Natural killer cell treated with Interleukin-12 subunit alpha and Interleukin-12 subunit beta and Interleukin-15 and Interleukin-18, amount 100 ng/mL, for 72 hours (primary cell): ENCODE data around the gene NEDD4L. TPM values are rescaled to one million over a fixed set of nuclear protein-coding genes. Genes with fewer than 3 reads are reported as not detected.
A peak's percentile ranks its signal among the peaks of the same experiment; 100 is the strongest.
"Not testable (repeated sequence)": the region's sequence is repeated elsewhere in the genome, so short reads cannot be mapped to it uniquely, and the experiment has no call there.

Source experiments
- ATAC-seq, 2 donors: fragments of 150-1000 bp; cut with Tn5 transposase in 1 of 2; sonication (Bioruptor Pico), chemical (Tn5 transposase) in 1 of 2; 2 replicates each; pipeline ENCODE4 v1.10.0; 2021
- DNase-seq: peaks from one replicate; pipeline ENCODE4 v3.0.0; 2022; ENCODE audit warnings: low spot score
- H3K27ac Mint-ChIP-seq, 2 donors: 1 replicate in 1 of 2; 2 replicates in 1 of 2; pipeline ENCODE4 v1.8.0; 2022; ENCODE audit warnings: mixed read lengths in 2 of 2, mild to moderate bottlenecking in 1 of 2, moderate library complexity in 1 of 2
- H3K27me3 Mint-ChIP-seq, 2 donors: 1 replicate in 1 of 2; 2 replicates in 1 of 2; pipeline ENCODE4 v1.8.0; 2022; ENCODE audit warnings: mixed read lengths in 2 of 2
- H3K36me3 Mint-ChIP-seq: one replicate; pipeline ENCODE4 v1.8.0; 2022; ENCODE audit warnings: mixed read lengths
- H3K4me1 Mint-ChIP-seq, 2 donors: 1 replicate in 1 of 2; 2 replicates in 1 of 2; pipeline ENCODE4 v1.8.0; 2022; ENCODE audit warnings: low read depth in 2 of 2, mixed read lengths in 2 of 2, mild to moderate bottlenecking in 1 of 2
- H3K4me3 Mint-ChIP-seq: one replicate; pipeline ENCODE4 v1.8.0; 2022; ENCODE audit warnings: mixed read lengths
- H3K9me3 Mint-ChIP-seq: 2 replicates; pipeline ENCODE4 v1.8.0; 2022; ENCODE audit warnings: mixed read lengths
- total RNA-seq, 2 donors: library from RNA; stranded (reverse); gene quantifications; one replicate each; pipeline ENCODE4 v1.2.3, GENCODE V29; 2022

The NEDD4L gene
- total RNA-seq, 2 donors from 2014 or later: 8.6 to 16.5 TPM

- H3K4me3 Mint-ChIP-seq: no peak overlapping the region
- H3K9me3 Mint-ChIP-seq: no peaks in the 10 kb centered on the region
- no peaks in the 10 kb centered on the region for H3K4me1 Mint-ChIP-seq
- H3K27ac Mint-ChIP-seq: no peak overlapping the region
- H3K27me3 Mint-ChIP-seq: peaks cover 2 to 17% of the 10 kb centered on the region in 2 donors
- ATAC-seq (no peak), DNase-seq (no peak)
- H3K36me3 Mint-ChIP-seq: no peaks in the 10 kb centered on the region
Observed at GRCh38 chr18:58416014-58416703, 372.1 kb downstream of the NEDD4L start.

DNA sequence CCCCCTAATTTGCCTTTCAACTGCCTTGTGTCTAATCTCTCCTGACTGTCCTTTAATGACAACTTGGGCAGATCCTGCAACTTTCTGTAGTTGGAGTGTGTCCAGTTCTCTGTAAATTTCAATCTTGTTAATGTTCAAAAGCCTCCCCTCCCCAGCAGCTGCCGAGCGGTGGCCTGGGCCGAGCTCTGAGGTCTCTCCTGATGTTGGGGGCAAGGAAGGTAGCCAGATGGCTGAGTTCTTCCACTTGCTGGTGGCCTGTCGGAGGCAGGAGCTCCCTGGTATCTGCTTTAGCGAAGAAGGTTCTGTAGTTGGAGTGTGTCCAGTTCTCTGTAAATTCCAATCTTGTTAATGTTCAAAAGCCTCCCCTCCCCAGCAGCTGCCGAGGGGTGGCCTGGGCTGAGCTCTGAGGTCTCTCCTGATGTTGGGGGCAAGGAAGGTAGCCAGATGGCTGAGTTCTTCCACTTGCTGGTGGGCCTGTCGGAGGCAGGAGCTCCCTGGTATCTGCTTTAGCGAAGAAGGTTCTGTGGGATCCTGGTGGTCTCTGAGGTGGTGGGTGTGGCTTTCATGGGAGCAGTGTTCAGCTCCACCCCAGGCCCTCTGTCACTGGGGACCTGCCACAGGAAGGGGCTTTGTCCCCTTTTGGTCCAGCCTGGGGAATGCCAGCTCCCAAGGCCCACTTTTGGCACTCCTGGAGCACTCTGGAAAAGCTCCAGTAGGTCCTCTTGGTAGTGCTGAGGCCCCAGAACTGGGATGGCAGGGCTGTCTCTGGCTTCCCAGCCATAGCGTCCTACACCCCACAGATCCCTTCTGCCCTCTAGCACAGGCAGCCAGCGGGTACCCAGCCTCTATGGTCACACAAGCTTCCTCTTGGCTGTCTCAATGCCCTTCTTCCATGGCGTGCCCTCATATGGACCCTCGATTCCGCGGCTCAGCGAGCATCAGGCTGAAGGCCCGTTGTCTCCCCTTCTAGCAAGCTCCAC, 373.0 kb downstream of the NEDD4L start:
- Mint-ChIP-seq H3K27ac (no peak overlapping the region), H3K4me1 (no peaks in the 10 kb centered on the region)
- ATAC-seq: peak in 1 of 2 donors; percentile 40

DNA sequence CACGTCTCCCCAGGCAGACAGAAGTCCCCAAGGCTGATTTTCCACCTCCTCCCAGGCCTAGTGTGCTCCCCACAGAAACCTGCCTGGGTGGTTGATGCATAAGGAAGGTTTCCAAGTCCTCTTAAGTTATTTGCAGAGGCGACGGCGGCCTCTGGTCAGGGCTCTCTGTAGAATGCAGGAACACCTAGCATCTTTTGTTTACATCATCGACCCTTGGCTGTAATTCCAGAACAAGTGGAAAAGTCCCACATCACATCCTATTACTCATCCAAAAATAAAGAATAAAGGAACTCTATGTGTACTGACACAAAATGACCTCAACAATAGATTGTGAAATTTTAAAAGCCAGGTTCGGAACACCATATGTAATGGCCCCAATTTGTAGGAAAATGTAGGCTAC, 373.7 kb downstream of the NEDD4L start:
- ATAC-seq: no peak
- Mint-ChIP-seq H3K27ac (no peak overlapping the region), H3K4me3 (no peak overlapping the region), H3K9me3 (no peaks in the 10 kb centered on the region), H3K4me1 (no peaks in the 10 kb centered on the region), H3K36me3 (no peaks in the 10 kb centered on the region), H3K27me3 (peaks cover 2 to 26% of the 10 kb centered on the region in 2 donors)
- no peak for DNase-seq

More for the DNA sequence above, 373.0 kb downstream of the NEDD4L start:
- H3K4me3 Mint-ChIP-seq: no peak overlapping the region
- no peaks in the 10 kb centered on the region for H3K36me3 Mint-ChIP-seq
- no peak for DNase-seq
- H3K27me3 Mint-ChIP-seq: peaks cover 2 to 20% of the 10 kb centered on the region in 2 donors
- no peaks in the 10 kb centered on the region for H3K9me3 Mint-ChIP-seq

DNA sequence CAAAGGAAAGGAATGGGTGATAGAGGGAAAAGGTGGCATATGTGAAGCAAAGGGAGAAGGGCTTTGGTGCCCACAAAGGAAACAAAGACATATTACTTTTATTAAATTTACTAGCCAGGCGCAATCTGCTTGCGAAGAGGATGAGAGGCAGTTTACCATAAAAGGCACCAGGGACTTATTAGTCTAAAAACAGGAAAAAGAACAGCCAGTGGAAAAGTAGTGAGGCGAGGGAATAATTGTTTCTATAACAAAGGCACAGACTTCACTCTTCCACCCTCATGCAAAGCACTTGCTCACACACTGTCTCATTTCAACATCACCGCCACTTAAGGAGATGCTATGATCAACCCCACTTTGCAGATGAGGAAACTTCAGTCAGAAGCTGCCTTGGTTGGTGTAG, 374.3 kb downstream of the NEDD4L start:
- no peak overlapping the region for H3K4me3 Mint-ChIP-seq
- no peaks in the 10 kb centered on the region for H3K9me3 Mint-ChIP-seq
- DNase-seq (no peak), ATAC-seq (no peak)
- no peaks in the 10 kb centered on the region for H3K4me1 Mint-ChIP-seq
- peaks cover 4 to 22% of the 10 kb centered on the region in 2 donors for H3K27me3 Mint-ChIP-seq
- H3K36me3 Mint-ChIP-seq: no peaks in the 10 kb centered on the region
- H3K27ac Mint-ChIP-seq: no peak overlapping the region

DNA sequence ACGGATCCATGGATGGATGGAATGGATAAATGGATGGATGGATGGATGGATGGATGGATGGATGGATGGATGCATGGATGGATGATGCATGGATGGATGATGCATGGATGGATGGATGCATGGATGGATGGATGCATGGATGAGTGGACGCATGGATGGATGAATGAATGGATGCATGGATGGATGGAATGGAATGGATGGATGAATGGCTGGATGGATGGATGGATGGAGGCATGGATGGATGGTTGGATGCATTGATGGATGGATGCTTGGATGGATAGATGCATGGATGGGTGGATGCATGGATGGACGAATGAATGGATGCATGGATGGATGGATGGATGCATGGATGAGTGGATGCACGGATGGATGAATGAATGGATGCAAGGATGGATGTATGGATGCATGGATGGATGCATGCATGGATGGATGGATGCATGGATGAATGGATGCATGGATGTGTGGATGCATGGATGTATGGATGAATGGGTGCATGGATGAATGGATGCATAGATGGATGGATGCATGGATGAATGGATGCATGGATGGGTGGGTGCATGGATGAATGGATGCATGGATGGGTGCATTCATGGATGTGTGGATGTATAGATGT, 375.7 kb downstream of the NEDD4L start:
- Mint-ChIP-seq H3K4me1 (no peaks in the 10 kb centered on the region), H3K27me3 (peaks cover 4 to 29% of the 10 kb centered on the region in 2 donors), H3K27ac (no peak overlapping the region), H3K36me3 (no peaks in the 10 kb centered on the region), H3K9me3 (no peaks in the 10 kb centered on the region), H3K4me3 (no peak overlapping the region)
- DNase-seq: no peak
- ATAC-seq: no peak

- peaks cover 0 to 5% of the 10 kb centered on the region in 2 donors for H3K4me1 Mint-ChIP-seq
- H3K27me3 Mint-ChIP-seq: peaks cover 6 to 25% of the 10 kb centered on the region in 2 donors
- peak in 1 of 2 donors; percentile 17 for ATAC-seq
Observed at GRCh38 chr18:58426611-58427010, 382.6 kb downstream of the NEDD4L start.

GRCh38 chr18:58427321-58427720, 383.3 kb downstream of the NEDD4L start:
- H3K9me3 Mint-ChIP-seq: no peaks in the 10 kb centered on the region
- ATAC-seq (no peak), DNase-seq (no peak)
- H3K27me3 Mint-ChIP-seq: peaks cover 6 to 18% of the 10 kb centered on the region in 2 donors
- no peak overlapping the region for H3K27ac Mint-ChIP-seq
- H3K4me3 Mint-ChIP-seq: no peak overlapping the region
- peaks cover 0 to 5% of the 10 kb centered on the region in 2 donors for H3K4me1 Mint-ChIP-seq
- H3K36me3 Mint-ChIP-seq: no peaks in the 10 kb centered on the region

More at GRCh38 chr18:58426611-58427010, 382.6 kb downstream of the NEDD4L start:
- no peak overlapping the region for H3K27ac Mint-ChIP-seq
- DNase-seq: no peak
- no peaks in the 10 kb centered on the region for H3K9me3 Mint-ChIP-seq
- H3K4me3 Mint-ChIP-seq: no peak overlapping the region
- H3K36me3 Mint-ChIP-seq: no peaks in the 10 kb centered on the region

GRCh38 chr18:58429442-58429841, 385.4 kb downstream of the NEDD4L start:
- no peaks in the 10 kb centered on the region for H3K36me3 Mint-ChIP-seq
- peaks cover 4 to 7% of the 10 kb centered on the region in 2 donors for H3K27me3 Mint-ChIP-seq
- DNase-seq (no peak), ATAC-seq (no peak)
- no peaks in the 10 kb centered on the region for H3K9me3 Mint-ChIP-seq
- H3K4me3 Mint-ChIP-seq: no peak overlapping the region
- H3K4me1 Mint-ChIP-seq: peaks cover 0 to 5% of the 10 kb centered on the region in 2 donors
- no peak overlapping the region for H3K27ac Mint-ChIP-seq

DNA sequence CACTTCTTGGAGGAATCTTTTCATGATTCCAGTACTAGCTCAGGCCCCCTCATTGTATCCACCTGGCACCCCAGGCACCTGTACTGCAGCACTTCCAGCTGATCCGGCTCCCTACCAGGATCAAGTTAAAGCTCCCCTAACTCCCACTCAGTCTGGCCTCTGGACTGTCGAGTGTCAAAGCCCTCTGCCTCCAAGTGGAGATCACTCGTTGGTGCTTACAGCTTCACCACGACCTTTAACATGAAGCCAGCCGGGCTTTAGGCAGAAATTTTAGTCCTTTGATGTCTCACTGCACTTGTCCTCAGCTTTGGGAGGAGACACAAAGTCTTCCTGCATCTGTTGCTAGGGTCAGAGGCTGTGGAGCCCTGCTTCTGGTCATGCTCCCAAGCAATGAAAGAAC, 387.2 kb downstream of the NEDD4L start:
- H3K27ac Mint-ChIP-seq: no peak overlapping the region
- peak in 1 of 2 donors; percentile 45 for ATAC-seq
- peaks cover 4 to 7% of the 10 kb centered on the region in 2 donors for H3K27me3 Mint-ChIP-seq

DNA sequence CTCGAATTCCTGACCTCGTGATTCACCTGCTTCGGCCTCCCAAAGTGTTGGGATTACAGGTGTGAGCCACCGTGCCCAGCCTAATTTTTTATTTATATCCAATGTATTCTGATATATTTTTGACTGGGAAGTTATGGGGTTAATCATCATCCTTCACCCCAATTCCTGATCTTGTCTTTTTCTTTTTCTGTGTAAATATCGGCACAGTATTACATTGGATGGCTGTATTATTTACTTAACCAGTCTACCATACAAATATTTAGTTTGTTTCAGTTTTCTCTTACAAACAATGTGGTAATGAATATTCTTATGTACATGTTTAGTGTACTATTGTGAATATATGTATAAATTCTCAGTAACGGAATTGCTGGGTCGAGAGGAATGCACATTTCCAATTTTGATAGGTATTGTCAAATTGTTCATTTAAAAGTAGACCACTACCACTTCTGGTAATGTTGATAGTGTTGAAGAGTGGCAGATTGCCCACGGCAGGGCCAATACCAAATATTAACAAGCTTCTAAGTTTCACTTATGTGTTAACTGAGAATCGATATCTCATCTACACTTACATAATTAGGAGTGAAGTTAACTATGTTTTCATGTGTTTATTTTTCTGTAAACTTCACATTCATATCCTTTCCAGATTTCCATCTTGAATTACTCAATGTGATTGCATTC, 388.2 kb downstream of the NEDD4L start:
- peaks cover 4 to 7% of the 10 kb centered on the region in 2 donors for H3K27me3 Mint-ChIP-seq
- H3K4me1 Mint-ChIP-seq: peaks cover 0 to 5% of the 10 kb centered on the region in 2 donors
- no peak overlapping the region for H3K27ac Mint-ChIP-seq
- H3K4me3 Mint-ChIP-seq: no peak overlapping the region
- no peak for DNase-seq
- H3K36me3 Mint-ChIP-seq: no peaks in the 10 kb centered on the region
- no peaks in the 10 kb centered on the region for H3K9me3 Mint-ChIP-seq
- no peak for ATAC-seq

More for the DNA sequence above, 387.2 kb downstream of the NEDD4L start:
- peaks cover 0 to 5% of the 10 kb centered on the region in 2 donors for H3K4me1 Mint-ChIP-seq
- H3K36me3 Mint-ChIP-seq: no peaks in the 10 kb centered on the region
- H3K9me3 Mint-ChIP-seq: no peaks in the 10 kb centered on the region
- no peak overlapping the region for H3K4me3 Mint-ChIP-seq
- no peak for DNase-seq

DNA sequence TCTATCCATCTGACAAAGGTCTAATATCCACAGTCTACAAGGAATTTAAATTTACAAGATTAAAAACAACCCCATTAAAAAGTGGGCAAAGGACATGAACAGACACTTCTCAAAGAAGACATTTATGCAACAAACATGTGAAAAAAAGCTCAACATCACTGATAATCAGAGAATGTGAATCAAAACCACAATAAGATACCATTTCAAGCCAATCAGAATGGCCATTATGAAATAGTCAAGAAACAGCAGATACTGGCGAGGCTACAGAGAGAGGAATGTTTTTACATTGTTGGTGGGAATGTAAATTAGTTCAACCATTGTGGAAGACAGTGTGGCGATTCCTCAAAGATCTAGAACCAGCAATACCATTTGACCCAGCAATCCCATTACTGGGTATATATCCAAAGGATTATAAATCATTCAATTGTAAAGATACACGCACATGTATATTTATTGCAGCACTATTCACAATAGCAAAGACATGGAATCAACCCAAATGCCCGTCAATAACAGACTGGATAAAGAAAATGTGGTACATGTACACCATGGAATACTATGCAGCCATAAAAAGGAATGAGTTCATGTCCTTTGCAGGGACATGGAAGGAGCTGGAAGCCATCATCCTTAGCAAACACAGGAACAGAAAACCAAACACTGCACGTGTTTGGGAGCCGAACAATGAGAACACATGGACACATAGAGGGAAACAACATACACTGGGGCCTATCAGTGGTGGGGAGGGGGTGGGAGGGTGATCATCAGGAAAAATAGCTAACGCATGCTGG, 391.4 kb downstream of the NEDD4L start:
- DNase-seq, H3K27me3 Mint-ChIP-seq, H3K27ac Mint-ChIP-seq, H3K36me3 Mint-ChIP-seq, ATAC-seq, H3K9me3 Mint-ChIP-seq, H3K4me3 Mint-ChIP-seq: not testable (repeated sequence)
- peaks cover 15 to 20% of the 10 kb centered on the region in 2 donors for H3K4me1 Mint-ChIP-seq

GRCh38 chr18:58438161-58438957, 394.3 kb downstream of the NEDD4L start:
- no peak for DNase-seq
- Mint-ChIP-seq H3K9me3 (no peaks in the 10 kb centered on the region), H3K27me3 (no peaks in the 10 kb centered on the region), H3K4me1 (peaks cover 15 to 16% of the 10 kb centered on the region in 2 donors), H3K4me3 (peak overlapping the region; percentile 89), H3K36me3 (no peaks in the 10 kb centered on the region), H3K27ac (peak overlapping the region; percentile 83 to 86)
- peak; percentile 55 to 71 for ATAC-seq
